HG03354 (cell line): Measurements from ENCODE around the gene ATP8B4.

Source experiments
- ATAC-seq: cut with Tn5 transposase; IDR thresholded peaks from one replicate; pipeline ENCODE4 v1.9.1; 2021; ENCODE audit warnings: mild to moderate bottlenecking; ENCODE audit not compliant: unreplicated experiment, poor library complexity, severe bottlenecking

Gene ATP8B4

GRCh38 chr15:49881866-49882265 lies 237.2 kb downstream of the ATP8B4 start:
- ATAC-seq = no peak

GRCh38 chr15:49881433-49881832 lies 237.6 kb downstream of the ATP8B4 start:
- ATAC-seq = no peak

DNA sequence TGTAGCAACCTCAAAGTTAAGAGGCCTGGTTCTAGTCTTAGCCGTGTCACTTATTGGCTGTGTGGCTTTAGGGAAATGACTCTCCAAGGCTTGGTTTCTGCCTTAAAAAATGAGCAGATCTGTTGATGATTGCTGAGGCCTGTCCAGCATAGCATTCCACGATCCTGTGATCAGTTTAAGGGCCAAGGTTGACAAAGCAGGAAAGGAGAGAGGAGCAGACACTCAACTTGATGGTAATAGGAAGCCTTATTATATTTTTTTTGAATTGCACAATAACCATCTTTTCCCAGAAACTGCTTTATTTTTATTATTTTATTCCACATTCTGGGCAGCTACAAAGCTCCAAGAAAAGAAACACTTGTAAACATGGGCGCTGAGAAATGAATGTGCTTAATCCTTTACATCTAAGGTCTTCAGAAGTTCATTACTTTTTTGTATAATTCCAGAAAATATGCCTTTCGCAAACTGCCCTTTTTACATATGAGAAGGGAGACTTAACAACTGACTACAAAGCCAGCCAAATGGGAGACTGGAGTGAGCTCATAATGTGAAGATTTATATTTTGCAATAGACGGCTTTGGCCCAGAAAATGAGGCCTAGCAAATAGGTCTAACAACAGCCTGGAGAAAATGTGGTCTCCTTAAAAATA lies 241.0 kb downstream of the ATP8B4 start:
- no peak for ATAC-seq

- ATAC-seq = no peak
Observed at GRCh38 chr15:49877117-49877872, 241.7 kb downstream of the ATP8B4 start.

DNA sequence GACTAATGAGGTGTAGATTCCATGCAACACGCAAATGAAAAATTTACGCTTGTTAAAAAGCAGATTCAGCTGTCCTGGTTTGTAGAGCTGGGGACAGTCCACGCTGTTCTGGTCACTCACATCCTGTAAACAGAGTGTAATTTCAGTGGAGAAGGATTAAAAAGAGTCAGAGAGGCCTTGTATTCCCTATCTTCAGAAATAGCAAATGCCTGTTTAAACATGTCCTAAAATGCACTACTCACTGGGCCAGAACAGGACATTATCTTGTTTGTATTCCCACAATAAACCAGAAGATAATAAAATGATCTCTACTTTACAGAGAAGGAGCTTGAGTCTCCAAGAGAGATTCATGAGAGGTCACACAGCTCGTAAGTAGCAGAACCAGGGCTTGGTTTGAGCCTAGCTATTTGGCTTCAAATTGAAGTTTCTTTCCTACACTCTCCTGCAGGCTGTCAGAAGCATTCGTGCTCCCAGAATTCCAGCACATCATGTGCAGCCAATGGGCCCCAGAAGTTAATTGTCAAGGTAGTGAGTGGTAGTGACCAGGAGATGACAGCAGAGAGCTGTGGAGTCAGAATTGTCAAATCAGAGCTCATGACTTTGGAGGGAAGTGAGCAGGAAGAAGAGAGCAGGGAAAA lies 242.5 kb downstream of the ATP8B4 start:
- ATAC-seq = no peak

DNA sequence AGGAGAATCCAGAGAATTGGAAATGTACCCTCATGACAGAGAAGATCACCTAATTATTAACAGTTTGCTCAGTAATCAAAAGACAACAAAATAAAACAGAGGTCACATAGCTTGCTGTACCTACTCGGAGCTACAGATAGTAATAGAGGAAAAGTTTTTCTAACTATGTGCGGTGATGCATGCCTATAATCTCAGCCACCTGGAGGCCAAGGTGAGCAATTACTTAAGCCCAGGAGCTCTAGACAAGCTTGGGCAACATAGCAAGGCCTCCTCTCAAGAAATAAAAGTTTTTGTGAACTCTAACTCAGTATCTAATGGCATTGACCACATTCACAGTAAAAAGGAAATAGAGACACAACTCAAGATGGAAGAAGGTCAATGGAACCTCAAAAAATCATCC lies 243.6 kb downstream of the ATP8B4 start:
- ATAC-seq = peak; percentile 68

GRCh38 chr15:49870472-49870871 lies 248.6 kb downstream of the ATP8B4 start:
- no peak for ATAC-seq

DNA sequence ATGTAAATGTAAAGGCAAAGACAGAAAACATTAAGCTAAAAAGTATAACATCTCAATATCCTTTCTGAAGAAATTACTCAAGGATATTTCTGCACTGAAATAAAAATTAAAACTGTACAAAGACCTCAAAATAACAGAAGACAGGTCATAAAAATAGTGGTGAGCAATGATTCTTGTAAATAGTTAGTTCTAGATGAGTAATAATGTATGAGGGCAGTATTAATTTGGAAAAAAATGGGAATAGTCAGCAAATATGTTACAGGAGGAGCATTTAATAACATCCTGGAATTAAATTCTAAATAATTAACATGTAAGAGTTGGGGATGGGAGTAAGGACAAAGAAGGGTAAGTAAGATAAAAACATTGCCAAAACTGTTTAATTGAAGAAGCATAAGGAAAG lies 250.7 kb downstream of the ATP8B4 start:
- ATAC-seq = no peak

GRCh38 chr15:49865925-49866757 lies 252.9 kb downstream of the ATP8B4 start:
- no peak for ATAC-seq

DNA sequence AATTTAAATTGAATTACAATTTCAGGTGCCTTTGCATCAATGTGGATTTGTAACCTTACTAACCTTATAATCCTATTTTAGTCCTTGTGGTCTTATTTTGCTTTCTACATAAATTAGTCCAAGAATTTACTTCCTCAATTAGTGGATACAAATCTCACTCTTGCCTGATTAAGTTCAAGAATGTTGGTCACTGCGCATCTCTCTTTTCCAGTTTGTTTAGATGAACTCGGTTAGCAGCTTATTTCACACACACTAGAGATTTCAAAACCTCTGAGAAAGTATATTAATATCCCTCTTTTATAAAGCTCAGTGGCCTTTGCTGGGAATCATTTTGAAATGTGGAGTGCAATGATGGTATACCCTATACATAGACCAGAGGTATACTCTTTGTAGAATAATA lies 254.8 kb downstream of the ATP8B4 start:
- no peak for ATAC-seq

- ATAC-seq = no peak
Observed at GRCh38 chr15:49863431-49864224, 255.4 kb downstream of the ATP8B4 start.

- no peak for ATAC-seq
Observed at GRCh38 chr15:49860101-49860500, 258.9 kb downstream of the ATP8B4 start.

- no peak for ATAC-seq
Observed at GRCh38 chr15:49857496-49858475, 261.2 kb downstream of the ATP8B4 start.

- no peak for ATAC-seq
Observed at GRCh38 chr15:49855917-49856637, 263.0 kb downstream of the ATP8B4 start.

DNA sequence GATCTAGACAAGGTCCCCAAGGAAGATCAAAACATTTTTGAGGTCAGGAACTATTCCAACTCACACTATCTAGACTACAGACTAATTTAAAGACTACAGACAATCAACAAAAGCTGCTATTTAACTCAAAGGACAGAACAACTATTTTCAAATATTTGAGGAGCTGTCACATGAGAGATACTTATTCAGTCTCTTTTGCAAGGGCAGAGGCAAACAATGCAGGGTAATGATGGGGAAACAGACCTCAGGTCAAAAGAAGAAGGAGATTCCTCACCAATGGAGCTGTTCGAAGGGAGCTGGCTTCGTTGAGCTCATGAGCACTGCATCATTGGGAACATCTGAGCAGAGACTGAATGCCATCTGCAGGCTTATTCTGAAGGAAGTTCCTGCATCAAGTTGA lies 266.3 kb downstream of the ATP8B4 start:
- no peak for ATAC-seq

GRCh38 chr15:49848807-49849206 lies 270.2 kb downstream of the ATP8B4 start:
- ATAC-seq = no peak

GRCh38 chr15:49848282-49848724 lies 270.7 kb downstream of the ATP8B4 start:
- ATAC-seq = no peak
